Mononuclear cell (primary cell): Measurements from ENCODE around the gene ZNF609. TPM values are rescaled to one million over a fixed set of nuclear protein-coding genes. Genes with fewer than 3 reads are reported as not detected.

Source experiments
- H3K27me3 ChIP-seq: 2 replicates; pipeline ENCODE4 v1.6.0; 2011; ENCODE audit warnings: low read length, control low read depth; ENCODE audit not compliant: insufficient read depth
- H3K4me1 ChIP-seq: 2 replicates; pipeline ENCODE4 v1.5.1; 2011; ENCODE audit warnings: mild to moderate bottlenecking, low read length, control low read depth; ENCODE audit not compliant: insufficient read depth
- H3K4me3 ChIP-seq: 2 replicates; pipeline ENCODE4 v1.5.1; 2011; ENCODE audit warnings: mild to moderate bottlenecking, low read length, moderate library complexity
- H3K9me3 ChIP-seq: 2 replicates; pipeline ENCODE4 v1.5.1; 2011; ENCODE audit warnings: low read depth, mild to moderate bottlenecking, control low read depth, low read length
- total RNA-seq: library from RNA; depleted of rRNA; stranded (reverse); fragments of >200 nt; gene quantifications from one replicate; pipeline ENCODE4 v1.2.3, GENCODE V29; 2012

Gene ZNF609
- total RNA-seq, 1 donor = 34.3 TPM

DNA sequence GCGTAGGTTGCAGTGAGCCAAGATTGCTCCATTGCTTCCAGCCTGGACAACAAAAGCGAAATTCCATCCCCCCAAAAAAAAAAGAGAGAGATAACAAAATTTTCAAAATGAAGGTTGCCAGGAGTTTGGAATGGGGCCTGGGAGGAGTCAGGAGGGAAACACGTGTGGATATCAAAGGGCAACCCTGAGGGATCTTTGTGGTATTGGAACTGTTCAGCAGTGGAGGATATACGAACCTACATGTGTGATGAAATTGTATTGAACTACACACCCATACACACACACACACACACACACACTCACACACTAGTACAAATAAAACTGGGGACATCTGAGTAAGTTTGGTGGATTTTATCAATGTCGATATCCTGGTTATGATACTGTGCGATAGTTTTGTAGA, 253.2 kb downstream of the ZNF609 start:
- no peaks in the 10 kb centered on the region for H3K9me3 ChIP-seq
- H3K4me1 ChIP-seq = peaks cover 10% of the 10 kb centered on the region
- H3K4me3 ChIP-seq = no peak overlapping the region
- H3K27me3 ChIP-seq = no peaks in the 10 kb centered on the region

DNA sequence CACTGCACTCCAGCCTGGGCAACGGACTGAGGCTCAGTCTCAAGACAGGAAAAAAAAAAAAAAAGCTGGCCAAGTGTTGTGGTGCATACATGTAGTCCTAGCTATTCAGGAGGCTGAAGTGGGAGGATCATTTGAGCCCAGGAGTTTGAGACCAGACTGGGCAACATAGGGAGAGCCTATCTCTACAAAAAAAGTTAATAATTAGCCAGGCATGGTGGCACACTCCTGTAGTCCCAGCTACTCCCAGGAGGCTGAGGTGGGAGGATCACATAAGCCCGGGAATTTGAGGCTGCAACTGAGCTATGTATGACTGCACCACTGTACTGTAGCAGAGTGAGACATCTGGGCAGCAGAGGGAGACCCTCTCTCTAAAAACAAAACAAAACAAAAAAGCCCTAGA, 256.1 kb downstream of the ZNF609 start:
- H3K4me1 ChIP-seq = peaks cover 10% of the 10 kb centered on the region
- no peak overlapping the region for H3K4me3 ChIP-seq
- no peaks in the 10 kb centered on the region for H3K9me3 ChIP-seq
- H3K27me3 ChIP-seq = no peaks in the 10 kb centered on the region

DNA sequence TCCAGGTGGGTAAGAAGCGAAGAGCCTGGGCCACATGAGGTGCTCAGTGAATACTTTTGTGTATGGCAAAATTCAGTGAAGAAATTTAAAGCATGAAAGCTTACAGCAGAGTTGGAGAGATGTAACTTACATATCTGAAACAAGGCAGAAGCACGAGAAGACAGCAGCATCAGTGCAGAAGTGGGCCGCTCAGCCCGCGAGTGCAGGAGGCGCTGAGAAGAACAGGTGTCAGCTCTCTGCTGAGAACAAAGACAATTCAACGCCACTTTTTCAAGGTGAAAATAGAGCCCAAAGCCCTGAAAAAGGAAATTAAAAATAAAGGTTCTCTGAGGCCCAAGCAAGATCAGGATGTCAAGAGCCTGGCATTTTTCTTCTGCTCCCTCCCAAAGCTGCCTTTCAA, 256.8 kb downstream of the ZNF609 start:
- no peaks in the 10 kb centered on the region for H3K9me3 ChIP-seq
- H3K4me3 ChIP-seq = no peak overlapping the region
- H3K27me3 ChIP-seq = no peaks in the 10 kb centered on the region
- peaks cover 10% of the 10 kb centered on the region for H3K4me1 ChIP-seq

DNA sequence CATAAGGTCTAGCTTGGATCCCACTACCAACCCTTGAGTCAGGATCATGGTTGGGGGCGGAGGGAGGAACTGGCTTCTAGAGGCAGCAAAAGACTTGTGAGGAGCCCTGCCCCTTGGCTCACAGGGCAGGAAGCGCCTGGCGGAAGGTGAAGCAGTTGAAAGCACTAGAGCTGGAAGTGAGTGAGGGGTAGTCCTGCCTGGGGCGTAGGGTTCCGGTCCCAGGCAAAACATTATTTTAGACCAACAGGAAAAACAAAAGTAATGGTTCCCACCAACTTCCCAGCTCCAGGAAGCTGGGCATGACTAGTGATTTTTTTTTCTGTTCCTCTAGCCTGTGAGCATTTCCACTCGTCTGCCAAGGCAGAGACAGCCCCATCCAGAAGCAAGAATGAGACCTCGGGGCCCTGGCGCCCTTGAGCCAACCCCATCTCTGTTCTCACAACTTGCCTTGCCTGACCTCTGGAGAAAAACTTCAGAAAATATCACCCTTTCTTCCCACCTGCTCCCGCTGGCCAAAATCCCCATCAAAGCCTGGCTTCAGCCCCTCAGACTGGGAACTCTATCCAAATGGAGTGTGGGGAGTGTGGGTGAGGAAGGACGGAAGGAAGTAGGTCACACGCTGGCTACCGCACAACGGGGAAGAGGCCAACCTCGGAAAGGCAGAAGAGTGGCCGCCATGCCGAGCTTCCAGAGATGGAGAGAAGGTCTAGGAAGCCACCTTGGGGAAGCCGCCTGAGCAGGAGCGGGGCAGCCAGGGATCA, 257.5 kb downstream of the ZNF609 start:
- H3K4me1 ChIP-seq = peaks cover 10% of the 10 kb centered on the region
- H3K9me3 ChIP-seq = no peaks in the 10 kb centered on the region
- no peak overlapping the region for H3K4me3 ChIP-seq
- H3K27me3 ChIP-seq = no peaks in the 10 kb centered on the region

DNA sequence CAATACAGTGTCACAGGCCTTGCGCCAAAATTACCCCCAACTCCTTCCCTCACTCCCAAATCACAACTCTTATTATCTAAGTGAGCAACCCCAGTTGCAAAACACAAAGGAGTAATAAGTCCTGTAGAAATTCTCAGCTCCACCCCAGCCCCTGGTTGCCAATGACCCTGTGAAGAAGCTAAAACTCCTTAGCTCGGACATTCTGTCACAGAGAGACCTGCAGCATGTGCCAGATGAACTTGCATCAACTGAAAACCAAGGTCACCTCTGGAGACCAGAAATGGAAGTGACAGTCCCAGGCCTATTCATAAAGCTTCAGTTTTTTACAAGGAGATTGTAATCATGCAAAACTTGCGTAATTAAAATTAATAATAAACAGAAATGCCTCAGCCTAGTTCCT, 259.8 kb downstream of the ZNF609 start:
- Histone ChIP-seq H3K9me3 (no peaks in the 10 kb centered on the region), H3K4me1 (peaks cover 10% of the 10 kb centered on the region), H3K4me3 (no peak overlapping the region), H3K27me3 (no peaks in the 10 kb centered on the region)

DNA sequence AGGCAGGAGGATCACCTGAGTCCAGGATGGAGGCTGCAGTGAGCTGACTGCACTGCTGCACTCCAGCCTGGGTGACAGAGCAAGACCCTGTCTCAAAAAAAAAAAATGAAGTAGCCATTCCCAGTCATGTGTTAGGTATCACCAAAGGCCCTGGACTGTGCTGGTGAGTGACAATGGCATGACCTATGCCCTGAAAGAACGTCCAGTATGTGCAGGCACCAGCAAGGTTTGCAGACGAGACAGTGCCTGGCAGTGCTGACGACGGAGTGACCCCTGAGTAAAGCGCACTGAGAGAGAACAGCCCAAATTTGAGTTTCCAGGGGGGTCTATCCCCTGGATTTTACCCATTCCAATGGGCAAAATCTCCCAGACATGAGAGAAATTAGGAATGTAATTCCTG, 269.8 kb downstream of the ZNF609 start:
- Histone ChIP-seq H3K27me3 (no peaks in the 10 kb centered on the region), H3K9me3 (no peaks in the 10 kb centered on the region), H3K4me1 (no peaks in the 10 kb centered on the region), H3K4me3 (no peak overlapping the region)

DNA sequence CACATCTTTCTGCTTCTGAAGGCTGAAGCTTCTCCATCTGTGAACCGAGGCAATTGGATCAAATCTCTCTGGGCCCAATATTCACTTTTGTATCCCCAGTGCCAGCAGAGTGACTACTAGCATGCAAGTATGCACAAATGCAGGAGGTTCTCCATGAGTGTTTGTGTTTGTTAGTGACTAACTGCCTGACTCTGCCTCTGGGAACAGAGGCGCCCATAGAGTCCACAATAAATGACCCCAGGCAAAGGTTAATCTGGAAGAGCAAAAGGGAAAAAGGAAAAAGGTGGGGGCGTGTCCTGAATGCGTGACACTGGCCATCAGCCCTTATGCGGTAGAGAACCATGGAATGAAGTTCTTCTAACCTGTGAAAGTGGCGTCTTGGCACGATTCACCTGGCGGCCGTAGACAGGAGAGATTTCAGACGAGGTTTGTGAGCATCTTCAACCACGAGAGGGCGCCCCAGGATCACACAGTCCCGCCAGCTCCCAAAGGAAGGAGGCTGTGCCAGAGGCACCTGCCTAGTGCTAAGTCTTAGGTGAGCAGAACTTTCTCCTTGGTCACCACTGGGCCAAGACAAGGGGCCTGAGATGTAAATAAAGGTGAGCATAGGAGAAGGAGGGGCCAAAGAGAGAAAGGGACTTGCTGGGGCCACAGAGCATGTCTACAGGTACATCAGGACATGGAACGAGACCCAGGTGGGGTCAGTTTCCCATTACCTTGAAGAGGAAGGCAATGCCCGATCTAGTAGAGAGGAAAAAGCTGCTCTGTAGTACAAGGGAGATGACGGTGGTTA, 270.8 kb downstream of the ZNF609 start:
- Histone ChIP-seq H3K9me3 (no peaks in the 10 kb centered on the region), H3K4me1 (no peaks in the 10 kb centered on the region), H3K4me3 (no peak overlapping the region), H3K27me3 (no peaks in the 10 kb centered on the region)

DNA sequence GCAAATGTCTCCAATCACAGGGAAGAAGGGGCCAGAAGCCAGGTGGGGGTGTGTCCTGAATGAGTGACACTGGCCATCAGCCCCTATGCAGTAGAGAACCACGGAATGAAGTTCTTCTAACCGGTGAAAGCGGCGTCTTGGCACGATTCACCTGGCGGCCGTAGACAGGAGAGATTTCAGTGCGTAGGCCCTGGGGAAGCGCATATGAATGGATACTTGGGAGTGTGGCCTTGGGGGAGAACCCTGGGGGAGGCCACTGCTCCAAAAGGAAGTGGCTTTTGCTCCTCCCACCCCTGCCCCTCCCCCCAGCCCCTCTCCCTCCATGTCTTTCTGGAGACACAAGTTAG, 271.4 kb downstream of the ZNF609 start:
- Histone ChIP-seq H3K27me3 (no peaks in the 10 kb centered on the region), H3K4me1 (no peaks in the 10 kb centered on the region), H3K4me3 (no peak overlapping the region), H3K9me3 (no peaks in the 10 kb centered on the region)

DNA sequence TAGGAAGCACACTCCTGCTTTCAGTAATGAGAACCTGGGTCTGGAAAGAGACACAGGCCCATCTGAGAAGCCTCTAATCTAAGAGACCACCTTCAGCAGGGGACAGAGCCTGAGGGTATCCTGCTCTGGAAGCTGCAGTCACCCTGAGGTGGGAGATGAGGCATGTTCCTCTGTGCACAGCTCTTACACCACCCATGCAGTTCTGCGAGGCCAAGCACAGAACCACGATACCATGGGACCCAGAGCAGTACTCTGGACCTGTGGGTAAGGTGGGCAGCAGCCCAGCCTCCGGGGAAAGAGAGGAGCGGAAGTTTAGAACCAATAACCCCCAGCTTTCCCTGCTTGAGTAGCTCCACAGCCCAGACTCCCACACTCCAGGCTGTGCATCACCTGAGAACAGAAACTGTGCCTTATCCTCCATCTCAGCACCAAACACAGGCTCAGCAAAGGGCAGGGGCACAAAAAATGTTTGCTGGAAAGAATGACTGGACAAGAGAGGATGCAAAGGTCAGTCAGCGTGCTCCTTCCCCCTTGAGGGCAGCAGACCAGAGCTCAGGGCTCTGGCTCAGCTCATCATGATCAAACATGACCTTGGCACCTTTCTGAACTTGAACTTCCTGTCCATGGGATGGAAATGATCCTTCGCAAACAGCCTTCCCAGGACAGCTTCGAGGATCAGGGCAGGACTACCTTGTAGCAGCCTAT, 271.9 kb downstream of the ZNF609 start:
- no peaks in the 10 kb centered on the region for H3K4me1 ChIP-seq
- no peaks in the 10 kb centered on the region for H3K27me3 ChIP-seq
- no peaks in the 10 kb centered on the region for H3K9me3 ChIP-seq
- no peak overlapping the region for H3K4me3 ChIP-seq

Other genes starting within 250 kb of the ZNF609 start
- gene CSNK1G1, start 104.4 kb upstream of the ZNF609 start, total RNA-seq = 16.1 TPM
- gene PCLAF, start 79.1 kb upstream of the ZNF609 start, total RNA-seq = 1.4 TPM
- gene TRIP4, start 72.7 kb upstream of the ZNF609 start, total RNA-seq = 9.4 TPM